ENCODE measurements around the gene RFC1. TPM values are rescaled to one million over a fixed set of nuclear protein-coding genes. Genes with fewer than 3 reads are reported as not detected.

The RFC1 gene
- polyA plus RNA-seq, 1 of the 3 experiments (the other 2 are of a cell fraction): 14.9 TPM

DNA sequence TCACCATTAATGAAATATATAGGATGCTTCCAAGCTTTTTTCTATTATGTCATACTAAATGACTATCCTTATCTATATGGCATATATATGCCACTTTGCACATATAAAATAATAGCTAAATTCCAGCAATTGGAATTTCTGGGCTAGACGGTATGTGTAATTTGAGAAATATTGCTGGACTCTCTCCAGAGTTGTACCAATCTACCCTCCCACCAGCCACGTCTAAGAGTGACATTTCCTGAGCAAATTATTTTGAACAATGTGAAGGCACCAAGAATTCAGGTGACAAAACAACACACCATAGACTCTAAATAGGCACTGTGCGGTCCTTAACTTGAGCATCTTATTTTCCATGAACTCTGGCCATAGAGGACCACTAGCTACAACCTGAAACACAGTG lies 62.3 kb downstream of the RFC1 start (continued):
- TF ChIP-seq EZH2phosphoT487 (IDR thresholded peaks at IDR 0.05; ENCODE audit: borderline replicate concordance, low read depth) (no peak), JUND (IDR thresholded peaks at IDR 0.05) (no peak)

DNA sequence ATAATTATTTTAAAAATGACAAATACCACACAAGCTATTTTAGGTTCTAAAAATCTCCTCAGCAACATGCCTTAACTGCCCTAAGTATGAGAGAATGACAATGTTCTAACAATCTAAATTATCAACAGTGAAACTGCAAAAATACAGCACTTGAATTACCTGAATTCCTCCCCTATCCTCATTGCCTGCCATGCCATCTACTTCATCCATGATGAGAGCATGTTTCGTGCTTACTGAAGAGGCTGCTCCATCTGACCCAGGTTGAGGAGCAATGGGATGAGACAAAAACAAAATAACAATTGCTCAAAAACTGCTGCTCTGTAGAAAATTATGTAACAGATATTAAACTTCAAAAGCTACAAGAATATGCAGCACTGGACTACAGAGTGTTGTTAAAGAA lies 63.3 kb downstream of the RFC1 start:
- peaks cover 47 to 59% of the 10 kb centered on the region in 2 experiments for H3K36me3 ChIP-seq (replicated peaks in 1 of 2; ENCODE audit: control insufficient read depth in 1 of 2, insufficient read depth in 2 of 2, low read length in 1 of 2)
- H2AFZ ChIP-seq (ENCODE audit: low read depth): no peak overlapping the region
- 100% methylated on average over 1 of the region's 1 CpG for WGBS (ENCODE audit: low lambda C conversion rate)
- H3K27me3 ChIP-seq (ENCODE audit: insufficient read depth): no peaks in the 10 kb centered on the region
- H3K27ac ChIP-seq (ENCODE audit: low read depth in 2 of 2, low read length in 1 of 2): no peak overlapping the region
- no peaks in the 10 kb centered on the region for H4K20me1 ChIP-seq (ENCODE audit: insufficient read depth)
- H3F3A ChIP-seq (replicated peaks; ENCODE audit: insufficient read depth): peaks cover 4% of the 10 kb centered on the region
- H3K4me2 ChIP-seq: no peak overlapping the region
- CTCF ChIA-PET: no interaction called here
- H3K4me3 ChIP-seq (ENCODE audit: low read depth in 2 of 2, low read length in 1 of 2): no peak overlapping the region
- H3K79me2 ChIP-seq (ENCODE audit: insufficient read depth): 0 out of 2 replicates have a peak, but pooled peaks cover 6% of the 10 kb centered on the region
- no peak overlapping the region for H3K9ac ChIP-seq
- H3K9me3 ChIP-seq: no peaks in the 10 kb centered on the region
- DNase-seq: no peak
- POLR2A ChIA-PET: no interaction called here
- TF ChIP-seq, protein P1, sequence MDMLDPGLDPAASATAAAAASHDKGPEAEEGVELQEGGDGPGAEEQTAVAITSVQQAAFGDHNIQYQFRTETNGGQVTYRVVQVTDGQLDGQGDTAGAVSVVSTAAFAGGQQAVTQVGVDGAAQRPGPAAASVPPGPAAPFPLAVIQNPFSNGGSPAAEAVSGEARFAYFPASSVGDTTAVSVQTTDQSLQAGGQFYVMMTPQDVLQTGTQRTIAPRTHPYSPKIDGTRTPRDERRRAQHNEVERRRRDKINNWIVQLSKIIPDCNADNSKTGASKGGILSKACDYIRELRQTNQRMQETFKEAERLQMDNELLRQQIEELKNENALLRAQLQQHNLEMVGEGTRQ (IDR thresholded peaks at IDR 0.05; ENCODE audit: borderline replicate concordance, low read depth, low read length): no peak
- TF ChIP-seq IRF3 (IDR thresholded peaks at IDR 0.05; ENCODE audit: low read depth, low read length) (no peak), CTCF (IDR thresholded peaks at IDR 0.05) (no peak), NFIC (IDR thresholded peaks at IDR 0.05; ENCODE audit: borderline replicate concordance) (no peak), POLR2AphosphoS5 (IDR thresholded peaks at IDR 0.05; ENCODE audit: low read depth, low read length) (no peak), NRF1 (IDR thresholded peaks at IDR 0.05; ENCODE audit: low read depth, low read length) (no peak), ELF1 (IDR thresholded peaks at IDR 0.05) (no peak), MXI1 (IDR thresholded peaks at IDR 0.05; ENCODE audit: low read depth, low read length) (no peak), MAX (IDR thresholded peaks at IDR 0.05; ENCODE audit: low read depth) (no peak), EP300 (IDR thresholded peaks at IDR 0.05; ENCODE audit: borderline replicate concordance in 1 of 2, low read depth in 1 of 2, low read length in 1 of 2) (no peak), TAF1 (IDR thresholded peaks at IDR 0.05; ENCODE audit: borderline replicate concordance, low read depth, low read length) (no peak), FOXM1 (IDR thresholded peaks at IDR 0.05; ENCODE audit: low read depth) (no peak), TCF12 (IDR thresholded peaks at IDR 0.05) (no peak)
- no peaks in the 10 kb centered on the region for H3K9me2 ChIP-seq
- H3K4me1 ChIP-seq (ENCODE audit: control insufficient read depth in 1 of 2, insufficient read depth in 2 of 2, low read depth in 1 of 2, low read length in 1 of 2): no peaks in the 10 kb centered on the region
